Measurements from ENCODE around the gene GPHN.
"Not testable (repeated sequence)": the region's sequence is repeated elsewhere in the genome, so short reads cannot be mapped to it uniquely, and the experiment has no call there.

GPHN gene

DNA sequence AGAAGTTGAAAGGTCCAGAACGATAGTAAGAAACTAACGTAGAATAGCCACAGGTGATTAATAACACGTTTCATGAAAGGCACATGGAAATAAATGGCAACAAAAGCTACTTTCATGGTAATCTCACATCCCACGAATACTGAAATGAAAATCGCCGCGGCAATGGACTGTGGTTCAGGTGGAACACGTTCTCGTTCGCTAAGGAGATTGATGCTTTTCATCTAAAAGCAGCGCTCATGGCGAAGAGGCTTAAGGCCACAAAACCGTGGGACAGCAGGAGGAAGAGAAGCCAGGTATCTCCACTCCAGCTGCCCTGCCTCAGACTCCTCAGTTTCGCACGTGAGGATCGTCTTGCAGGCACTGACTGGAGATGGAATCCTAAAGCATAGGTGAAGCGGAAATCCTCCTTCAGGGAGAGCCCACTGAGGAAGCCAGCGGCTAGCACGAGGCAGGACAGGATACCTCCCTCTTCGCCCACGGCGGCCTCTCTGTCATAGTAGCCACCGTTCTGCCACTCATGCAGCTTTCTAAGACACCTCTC is 696 bp upstream of the GPHN start:
- Histone ChIP-seq H3K36me3 (ENCODE audit: control insufficient read depth, insufficient read depth, low read length) (no peaks in the 10 kb centered on the region), H3K4me1 (ENCODE audit: control insufficient read depth, insufficient read depth, low read length) (no peaks in the 10 kb centered on the region), H3K9me3 (ENCODE audit: control insufficient read depth, insufficient read depth, low read length) (no peaks in the 10 kb centered on the region), H3K27me3 (ENCODE audit: control insufficient read depth, insufficient read depth, low read length) (peaks cover 13% of the 10 kb centered on the region), H3K4me3 (ENCODE audit: low read depth, low read length) (peak overlapping the region; percentile 85), H3K9ac (ENCODE audit: low read depth, low read length) (peak overlapping the region; percentile 76)

GRCh38 chr14:66508547-66508845 is 549 bp downstream of the GPHN start:
- Histone ChIP-seq H3K9me3 (ENCODE audit: control insufficient read depth, insufficient read depth, low read length) (no peaks in the 10 kb centered on the region), H3K9ac (ENCODE audit: low read depth, low read length) (peak overlapping the region; percentile 76), H3K4me3 (ENCODE audit: low read depth, low read length) (peak overlapping the region; percentile 85), H3K27me3 (ENCODE audit: control insufficient read depth, insufficient read depth, low read length) (peaks cover 13% of the 10 kb centered on the region), H3K4me1 (ENCODE audit: control insufficient read depth, insufficient read depth, low read length) (no peaks in the 10 kb centered on the region), H3K36me3 (ENCODE audit: control insufficient read depth, insufficient read depth, low read length) (no peaks in the 10 kb centered on the region)

GRCh38 chr14:66508846-66509621 is 1.1 kb downstream of the GPHN start:
- no peaks in the 10 kb centered on the region for H3K36me3 ChIP-seq (ENCODE audit: control insufficient read depth, insufficient read depth, low read length)
- H3K9ac ChIP-seq (ENCODE audit: low read depth, low read length): peak overlapping the region; percentile 76
- peak overlapping the region; percentile 85 for H3K4me3 ChIP-seq (ENCODE audit: low read depth, low read length)
- no peaks in the 10 kb centered on the region for H3K9me3 ChIP-seq (ENCODE audit: control insufficient read depth, insufficient read depth, low read length)
- peaks cover 13% of the 10 kb centered on the region for H3K27me3 ChIP-seq (ENCODE audit: control insufficient read depth, insufficient read depth, low read length)
- no peaks in the 10 kb centered on the region for H3K4me1 ChIP-seq (ENCODE audit: control insufficient read depth, insufficient read depth, low read length)

DNA sequence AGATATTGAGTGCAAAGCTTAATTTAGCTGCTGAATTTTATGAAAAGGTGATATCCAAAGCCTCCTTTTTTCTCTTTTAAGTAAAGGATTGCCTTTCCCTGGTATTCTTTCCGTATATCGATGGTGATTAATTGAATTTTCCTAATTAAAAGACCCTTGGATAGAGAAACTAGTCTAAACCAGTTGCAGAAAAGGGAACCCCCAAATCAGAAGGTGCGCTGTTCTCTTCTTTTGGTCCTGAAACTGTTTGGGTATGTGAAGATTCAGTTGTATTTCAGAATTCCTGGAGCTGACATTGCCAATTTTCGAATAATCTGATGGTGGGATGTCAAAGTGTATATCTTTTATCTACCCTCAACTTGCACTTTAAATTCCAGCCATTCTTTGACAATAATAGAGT is 1.9 kb downstream of the GPHN start:
- Histone ChIP-seq H3K9me3 (ENCODE audit: control insufficient read depth, insufficient read depth, low read length) (no peaks in the 10 kb centered on the region), H3K27me3 (ENCODE audit: control insufficient read depth, insufficient read depth, low read length) (peaks cover 13% of the 10 kb centered on the region), H3K4me1 (ENCODE audit: control insufficient read depth, insufficient read depth, low read length) (no peaks in the 10 kb centered on the region), H3K36me3 (ENCODE audit: control insufficient read depth, insufficient read depth, low read length) (no peaks in the 10 kb centered on the region), H3K9ac (ENCODE audit: low read depth, low read length) (no peak overlapping the region), H3K4me3 (ENCODE audit: low read depth, low read length) (peak overlapping the region; percentile 85)

- H3K9ac ChIP-seq (ENCODE audit: low read depth, low read length): no peak overlapping the region
- H3K36me3 ChIP-seq (ENCODE audit: control insufficient read depth, insufficient read depth, low read length): no peaks in the 10 kb centered on the region
- peaks cover 13% of the 10 kb centered on the region for H3K27me3 ChIP-seq (ENCODE audit: control insufficient read depth, insufficient read depth, low read length)
- H3K4me1 ChIP-seq (ENCODE audit: control insufficient read depth, insufficient read depth, low read length): no peaks in the 10 kb centered on the region
- no peaks in the 10 kb centered on the region for H3K9me3 ChIP-seq (ENCODE audit: control insufficient read depth, insufficient read depth, low read length)
- no peak overlapping the region for H3K4me3 ChIP-seq (ENCODE audit: low read depth, low read length)
Measured at GRCh38 chr14:66511849-66512248, 3.9 kb downstream of the GPHN start.

GRCh38 chr14:66514213-66514612 is 6.3 kb downstream of the GPHN start:
- Histone ChIP-seq H3K4me1 (ENCODE audit: control insufficient read depth, insufficient read depth, low read length) (no peaks in the 10 kb centered on the region), H3K4me3 (ENCODE audit: low read depth, low read length) (no peak overlapping the region), H3K9ac (ENCODE audit: low read depth, low read length) (no peak overlapping the region), H3K9me3 (ENCODE audit: control insufficient read depth, insufficient read depth, low read length) (no peaks in the 10 kb centered on the region), H3K27me3 (ENCODE audit: control insufficient read depth, insufficient read depth, low read length) (peaks cover 13% of the 10 kb centered on the region), H3K36me3 (ENCODE audit: control insufficient read depth, insufficient read depth, low read length) (no peaks in the 10 kb centered on the region)

GRCh38 chr14:66530526-66530925 is 22.6 kb downstream of the GPHN start:
- H3K4me1 ChIP-seq (ENCODE audit: control insufficient read depth, insufficient read depth, low read length): no peaks in the 10 kb centered on the region
- no peaks in the 10 kb centered on the region for H3K36me3 ChIP-seq (ENCODE audit: control insufficient read depth, insufficient read depth, low read length)
- no peak overlapping the region for H3K4me3 ChIP-seq (ENCODE audit: low read depth, low read length)
- H3K9me3 ChIP-seq (ENCODE audit: control insufficient read depth, insufficient read depth, low read length): no peaks in the 10 kb centered on the region
- H3K27me3 ChIP-seq (ENCODE audit: control insufficient read depth, insufficient read depth, low read length): no peaks in the 10 kb centered on the region
- H3K9ac ChIP-seq (ENCODE audit: low read depth, low read length): no peak overlapping the region

DNA sequence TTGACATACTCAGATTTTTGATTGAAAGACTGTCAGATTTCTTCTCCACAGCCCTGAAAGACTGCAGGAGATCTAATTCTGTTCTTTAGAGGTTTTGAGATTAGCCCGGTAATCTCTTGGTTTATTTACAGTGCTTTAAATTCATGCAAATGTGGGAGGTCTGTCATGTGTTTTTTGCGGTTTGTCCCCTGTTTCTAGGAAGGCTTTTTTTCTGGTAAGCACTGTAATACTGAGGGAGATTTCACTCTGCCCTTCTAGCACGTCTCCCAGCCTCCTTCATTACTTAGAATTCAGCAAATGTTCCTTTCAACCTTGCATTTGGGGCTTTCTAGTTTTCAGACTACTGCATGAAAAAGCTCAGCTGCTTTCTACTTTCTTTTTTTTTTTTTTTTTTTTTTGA is 31.1 kb downstream of the GPHN start:
- Histone ChIP-seq H3K27me3 (ENCODE audit: control insufficient read depth, insufficient read depth, low read length) (no peaks in the 10 kb centered on the region), H3K4me1 (ENCODE audit: control insufficient read depth, insufficient read depth, low read length) (peaks cover 3% of the 10 kb centered on the region), H3K36me3 (ENCODE audit: control insufficient read depth, insufficient read depth, low read length) (no peaks in the 10 kb centered on the region), H3K9ac (ENCODE audit: low read depth, low read length) (no peak overlapping the region), H3K4me3 (ENCODE audit: low read depth, low read length) (no peak overlapping the region), H3K9me3 (ENCODE audit: control insufficient read depth, insufficient read depth, low read length) (no peaks in the 10 kb centered on the region)

- H3K4me1 ChIP-seq (ENCODE audit: control insufficient read depth, insufficient read depth, low read length): peaks cover 3% of the 10 kb centered on the region
- no peaks in the 10 kb centered on the region for H3K27me3 ChIP-seq (ENCODE audit: control insufficient read depth, insufficient read depth, low read length)
- H3K9ac ChIP-seq (ENCODE audit: low read depth, low read length): no peak overlapping the region
- H3K4me3 ChIP-seq (ENCODE audit: low read depth, low read length): no peak overlapping the region
- H3K9me3 ChIP-seq (ENCODE audit: control insufficient read depth, insufficient read depth, low read length): no peaks in the 10 kb centered on the region
- H3K36me3 ChIP-seq (ENCODE audit: control insufficient read depth, insufficient read depth, low read length): no peaks in the 10 kb centered on the region
Measured at GRCh38 chr14:66540038-66540437, 32.1 kb downstream of the GPHN start.

GRCh38 chr14:66541627-66542026 is 33.7 kb downstream of the GPHN start:
- Histone ChIP-seq H3K27me3 (ENCODE audit: control insufficient read depth, insufficient read depth, low read length) (no peaks in the 10 kb centered on the region), H3K36me3 (ENCODE audit: control insufficient read depth, insufficient read depth, low read length) (no peaks in the 10 kb centered on the region), H3K4me1 (ENCODE audit: control insufficient read depth, insufficient read depth, low read length) (peaks cover 3% of the 10 kb centered on the region), H3K9me3 (ENCODE audit: control insufficient read depth, insufficient read depth, low read length) (no peaks in the 10 kb centered on the region), H3K9ac (ENCODE audit: low read depth, low read length) (no peak overlapping the region), H3K4me3 (ENCODE audit: low read depth, low read length) (no peak overlapping the region)

- H3K27me3 ChIP-seq (ENCODE audit: control insufficient read depth, insufficient read depth, low read length): no peaks in the 10 kb centered on the region
- no peak overlapping the region for H3K9ac ChIP-seq (ENCODE audit: low read depth, low read length)
- no peaks in the 10 kb centered on the region for H3K36me3 ChIP-seq (ENCODE audit: control insufficient read depth, insufficient read depth, low read length)
- peaks cover 1% of the 10 kb centered on the region for H3K4me1 ChIP-seq (ENCODE audit: control insufficient read depth, insufficient read depth, low read length)
- no peaks in the 10 kb centered on the region for H3K9me3 ChIP-seq (ENCODE audit: control insufficient read depth, insufficient read depth, low read length)
- H3K4me3 ChIP-seq (ENCODE audit: low read depth, low read length): no peak overlapping the region
Measured at GRCh38 chr14:66543996-66544395, 36.0 kb downstream of the GPHN start.

- not testable (repeated sequence) for H3K9me3 ChIP-seq (ENCODE audit: control insufficient read depth, insufficient read depth, low read length)
Measured at GRCh38 chr14:66545191-66545590, 37.2 kb downstream of the GPHN start.

More at GRCh38 chr14:66545191-66545590, 37.2 kb downstream of the GPHN start:
- H3K4me3 ChIP-seq (ENCODE audit: low read depth, low read length); H3K36me3 ChIP-seq (ENCODE audit: control insufficient read depth, insufficient read depth, low read length); H3K4me1 ChIP-seq (ENCODE audit: control insufficient read depth, insufficient read depth, low read length); H3K9ac ChIP-seq (ENCODE audit: low read depth, low read length); H3K27me3 ChIP-seq (ENCODE audit: control insufficient read depth, insufficient read depth, low read length): not testable (repeated sequence)
